ENCODE data around the gene TEX2.
"Not testable (repeated sequence)": the region's sequence is repeated elsewhere in the genome, so short reads cannot be mapped to it uniquely, and the experiment has no call there.

Gene TEX2

DNA sequence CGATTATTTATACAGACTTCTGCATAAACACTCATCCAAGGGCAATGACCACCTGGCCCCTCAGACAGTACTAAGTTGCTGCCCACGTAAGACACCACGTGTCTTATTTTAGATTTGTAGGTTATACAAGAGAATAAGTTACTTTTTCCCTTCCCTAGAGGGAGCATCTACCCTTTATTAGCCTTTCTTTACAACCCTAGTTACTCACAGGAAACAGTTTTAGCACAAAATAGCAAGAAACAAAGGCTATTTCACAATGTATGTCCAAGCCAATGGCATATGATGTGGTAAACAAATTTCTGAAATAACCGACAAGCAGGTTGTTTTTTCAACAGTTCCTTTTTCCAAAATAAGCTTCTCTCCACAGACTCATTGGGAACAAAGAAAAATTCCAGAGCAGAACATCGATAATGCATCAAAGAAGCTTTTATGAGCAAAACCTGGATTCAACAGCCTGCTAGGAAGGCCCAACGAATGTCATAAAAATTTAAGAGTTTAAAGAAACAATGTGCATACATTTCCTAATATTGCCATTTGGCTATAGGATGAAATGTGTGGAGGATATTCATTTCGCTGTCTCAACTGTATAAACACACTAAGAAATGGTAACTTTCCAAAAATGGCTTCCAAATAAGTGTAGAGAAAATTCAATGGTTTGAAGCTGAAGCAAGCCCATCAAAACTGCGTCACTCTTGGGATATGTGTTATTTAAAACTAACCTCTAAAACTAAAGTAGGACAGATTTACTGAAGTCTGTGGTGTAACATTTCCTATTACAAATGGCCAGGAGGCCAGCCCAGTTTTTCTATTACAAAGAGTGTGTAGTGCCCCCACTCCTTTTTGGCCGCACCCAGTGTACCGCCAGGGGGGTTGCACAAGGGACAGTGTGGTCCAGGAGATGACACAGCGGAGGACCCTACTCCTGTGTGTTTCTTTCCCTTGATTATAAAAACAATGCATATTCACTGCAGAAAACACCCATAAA, 82.7 kb downstream of the TEX2 start:
- no peak for DNase-seq (ENCODE audit: low read depth)

DNA sequence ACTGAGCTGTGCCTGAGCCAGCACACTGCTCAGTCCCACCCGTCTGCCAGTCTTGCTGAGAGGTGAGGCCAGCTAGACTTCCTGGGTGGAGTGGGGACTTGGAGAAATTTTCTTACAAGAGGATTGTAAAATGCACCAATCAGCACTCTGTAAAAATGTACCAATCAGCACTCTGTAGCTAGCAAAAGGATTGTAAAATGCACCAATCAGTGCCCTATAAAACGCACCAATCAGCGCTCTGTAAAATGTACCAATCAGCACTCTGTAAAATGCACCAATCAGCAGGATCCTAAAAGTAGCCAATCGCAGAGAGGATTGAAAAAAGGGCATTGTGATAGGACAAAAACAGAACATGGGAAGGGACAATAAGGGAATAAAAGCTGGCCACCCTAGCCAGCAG, 84.0 kb downstream of the TEX2 start:
- not testable (repeated sequence) for DNase-seq (ENCODE audit: low read depth)

DNA sequence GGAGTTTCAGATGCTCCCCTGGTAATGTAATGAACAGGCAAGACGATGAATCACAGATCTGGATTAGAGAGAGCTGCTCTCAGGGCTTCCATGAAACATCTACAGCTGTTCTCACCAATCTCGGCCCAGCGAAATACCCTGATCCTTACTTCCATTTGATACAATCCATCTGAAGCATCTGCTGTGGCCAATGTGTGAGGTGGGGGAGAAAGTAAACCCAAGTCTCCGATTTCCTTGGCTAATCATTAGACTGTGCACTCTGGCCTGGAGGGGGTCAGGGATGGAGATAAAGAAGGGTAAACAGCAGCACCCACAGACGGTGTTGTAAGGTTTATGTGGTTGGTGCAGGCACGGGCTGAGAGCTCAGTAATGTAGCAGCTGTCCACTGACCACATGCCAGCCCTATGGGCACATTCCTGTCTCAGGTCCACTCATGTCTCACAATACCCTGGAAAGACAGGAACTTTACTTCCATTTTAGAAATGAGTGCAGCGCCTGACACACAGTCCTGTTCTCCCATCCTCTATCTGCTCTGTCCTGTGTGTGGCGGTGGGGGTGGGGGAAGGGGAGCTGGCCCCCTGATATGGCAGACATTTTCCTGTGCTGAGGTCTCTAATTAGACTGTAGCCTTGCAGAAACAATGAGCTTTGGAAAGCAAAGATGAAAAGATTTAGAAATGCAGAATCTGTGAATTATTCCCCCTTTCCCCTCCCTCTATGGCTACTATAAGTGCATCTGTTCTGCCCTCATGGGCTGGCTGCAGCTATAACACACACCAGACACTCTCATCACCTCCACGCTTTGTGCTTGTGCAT, 84.8 kb downstream of the TEX2 start:
- DNase-seq (ENCODE audit: low read depth): no peak

DNA sequence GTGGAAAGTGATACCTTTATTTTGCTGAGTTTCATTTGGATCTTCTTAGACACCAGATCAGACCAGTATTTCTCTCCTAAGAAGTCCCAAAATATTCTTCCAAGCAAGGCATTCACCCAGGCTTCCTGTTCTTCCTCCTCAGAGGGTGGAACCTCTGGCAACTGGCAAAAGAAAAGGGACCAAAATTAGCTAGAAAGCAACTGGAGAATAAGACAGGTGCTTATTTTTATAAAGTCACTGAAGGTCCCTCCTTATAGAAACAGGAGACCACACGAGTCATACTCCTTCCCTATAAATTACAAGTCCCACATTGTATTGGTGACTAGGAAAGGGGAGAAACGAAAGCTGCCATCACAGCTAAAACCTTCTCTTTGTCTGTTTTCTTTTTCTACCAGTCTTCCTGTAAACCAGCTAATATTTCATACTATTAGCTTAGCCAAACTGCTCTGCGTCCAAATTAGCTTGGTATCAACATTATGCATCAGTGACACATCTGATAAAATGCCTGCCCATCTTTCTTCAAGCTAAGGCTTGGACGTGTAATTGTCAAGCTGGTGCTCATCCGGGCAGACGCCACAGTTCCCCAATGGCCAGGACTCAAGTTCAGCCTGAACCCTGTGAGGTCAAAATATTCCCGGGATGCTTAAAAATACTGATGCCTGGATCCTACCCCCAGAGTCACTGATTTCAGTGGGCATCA, 85.6 kb downstream of the TEX2 start:
- no peak for DNase-seq (ENCODE audit: low read depth)

DNA sequence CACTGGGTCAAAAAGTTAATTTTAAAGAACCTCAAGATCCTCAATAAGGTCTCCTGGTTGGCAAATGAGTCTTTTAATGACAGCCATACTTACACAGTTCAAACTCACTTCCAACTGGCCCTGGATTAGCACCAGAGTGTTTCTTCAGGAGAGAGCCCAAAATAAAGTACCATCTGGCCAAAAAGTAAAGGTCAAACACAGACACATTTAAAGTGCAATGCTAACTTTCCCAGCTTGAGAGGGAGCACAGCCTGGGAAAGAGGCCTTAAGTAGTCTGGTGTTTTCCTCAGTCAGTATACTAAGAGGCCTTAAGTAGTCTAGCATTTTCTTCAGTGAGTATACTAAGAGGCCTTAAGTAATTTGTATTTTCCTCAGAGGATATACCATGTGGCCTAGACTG, 86.5 kb downstream of the TEX2 start:
- no peak for DNase-seq (ENCODE audit: low read depth)

DNA sequence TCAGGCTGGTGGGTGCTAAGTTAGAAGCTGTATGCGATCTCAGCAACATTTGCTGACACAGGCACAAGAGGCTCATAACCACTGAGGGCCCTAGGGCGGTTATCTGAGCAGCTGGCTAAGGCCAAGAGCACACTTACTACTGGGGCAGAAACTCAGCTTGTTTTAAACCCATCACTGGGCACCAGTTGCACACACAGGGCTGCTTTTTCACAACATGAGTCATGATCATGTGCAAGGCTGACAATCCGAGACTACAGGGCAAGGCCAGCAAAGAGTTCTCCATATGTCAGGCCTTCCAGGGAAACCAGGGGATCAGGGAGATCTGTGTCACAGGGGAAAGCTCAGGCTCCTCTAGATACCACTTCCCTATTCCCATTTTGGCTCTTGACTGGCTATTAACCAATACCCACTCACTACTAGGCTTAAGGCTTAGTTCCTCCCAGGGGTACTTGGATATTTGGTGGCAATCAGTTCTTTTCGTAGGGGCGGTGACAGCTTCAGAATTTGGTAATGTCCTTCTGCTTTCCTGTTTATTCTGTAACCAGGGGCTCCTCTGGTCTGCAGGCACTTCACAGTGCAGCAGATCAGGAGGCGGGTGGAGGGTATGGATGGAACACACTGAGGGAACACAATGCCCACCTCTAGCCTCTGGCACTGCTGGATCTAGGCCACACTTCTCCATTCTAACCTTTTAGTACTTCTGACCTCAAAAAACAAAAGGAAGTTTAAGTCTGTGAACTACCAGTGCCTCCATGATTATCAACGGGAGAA, 88.2 kb downstream of the TEX2 start:
- DNase-seq (ENCODE audit: low read depth): no peak

DNA sequence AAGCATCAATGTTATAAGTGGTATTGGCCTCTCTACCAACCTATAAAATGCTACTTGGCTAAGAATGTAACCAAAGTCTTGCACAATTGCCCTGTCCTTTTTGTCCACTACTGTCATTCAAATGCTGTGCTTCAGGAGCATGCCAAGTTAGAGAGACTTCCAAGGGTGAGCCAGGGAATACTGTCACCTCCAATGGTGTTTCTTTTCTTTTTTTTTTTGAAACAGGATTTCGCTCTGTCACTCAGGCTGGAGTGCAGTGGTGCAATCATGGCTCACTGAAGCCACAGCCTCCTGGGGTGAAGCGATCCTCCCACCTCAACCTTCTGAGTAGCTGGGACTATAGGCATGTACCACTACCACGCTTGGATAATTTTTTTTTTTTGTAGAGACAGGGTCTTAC, 89.4 kb downstream of the TEX2 start:
- no peak for DNase-seq (ENCODE audit: low read depth)

DNA sequence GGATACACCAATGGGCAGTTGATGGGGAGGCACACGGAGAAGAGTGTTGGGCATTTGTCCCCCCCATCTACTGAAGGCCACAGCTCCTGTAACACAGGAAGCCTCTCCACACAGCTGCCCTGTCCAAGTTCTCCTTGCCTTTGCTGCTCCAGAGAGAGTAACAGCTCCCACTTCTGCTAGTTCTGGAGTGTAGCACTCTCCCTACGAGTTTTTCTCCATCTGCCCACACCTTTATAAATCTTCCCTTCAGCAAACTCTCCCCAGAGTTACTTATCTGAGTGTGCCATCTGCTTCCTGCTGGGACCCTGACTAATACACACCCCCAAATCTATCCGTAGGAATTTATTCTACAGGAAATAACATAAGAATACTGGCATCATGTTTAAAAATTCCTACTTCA, 90.5 kb downstream of the TEX2 start:
- no peak for DNase-seq (ENCODE audit: low read depth)

DNA sequence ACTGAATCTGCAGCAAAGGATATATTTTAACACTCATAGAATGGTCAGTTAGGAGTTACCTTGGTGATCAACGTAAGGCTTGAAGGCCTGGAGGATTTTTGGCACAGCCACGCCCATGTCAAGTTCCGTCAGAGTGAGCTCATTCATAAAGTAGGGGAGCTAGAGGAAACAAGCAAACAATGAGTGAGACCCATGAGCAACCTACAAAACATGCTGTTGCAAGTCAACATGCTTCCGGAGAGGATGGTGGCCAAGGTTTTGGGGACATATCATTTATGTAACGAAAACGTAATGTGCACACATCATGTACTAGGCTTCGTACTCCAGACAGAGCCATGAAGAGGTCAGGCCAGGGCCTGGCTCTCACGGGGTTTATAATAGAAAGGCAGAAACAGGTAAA, 92.0 kb downstream of the TEX2 start:
- no peak for DNase-seq (ENCODE audit: low read depth)

DNA sequence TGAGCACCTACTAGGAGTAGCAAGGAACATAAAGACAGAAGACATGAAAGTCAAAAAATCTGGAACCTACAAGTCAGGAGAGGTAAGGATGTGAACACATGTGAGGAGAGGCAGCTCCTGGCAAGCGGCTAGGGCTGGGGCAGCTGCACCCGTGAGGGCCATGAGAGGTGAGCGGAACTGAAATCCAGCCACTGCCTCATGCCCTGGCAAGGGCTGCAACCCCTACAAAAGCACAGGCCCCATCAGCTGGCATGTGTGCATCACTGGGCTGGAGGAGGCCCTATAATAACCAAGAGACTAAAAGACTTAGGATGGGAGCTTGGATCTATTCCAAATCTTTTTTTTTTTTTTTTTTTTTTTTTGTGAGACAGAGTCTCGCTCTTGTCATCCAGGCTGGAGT, 92.8 kb downstream of the TEX2 start:
- no peak for DNase-seq (ENCODE audit: low read depth)

DNA sequence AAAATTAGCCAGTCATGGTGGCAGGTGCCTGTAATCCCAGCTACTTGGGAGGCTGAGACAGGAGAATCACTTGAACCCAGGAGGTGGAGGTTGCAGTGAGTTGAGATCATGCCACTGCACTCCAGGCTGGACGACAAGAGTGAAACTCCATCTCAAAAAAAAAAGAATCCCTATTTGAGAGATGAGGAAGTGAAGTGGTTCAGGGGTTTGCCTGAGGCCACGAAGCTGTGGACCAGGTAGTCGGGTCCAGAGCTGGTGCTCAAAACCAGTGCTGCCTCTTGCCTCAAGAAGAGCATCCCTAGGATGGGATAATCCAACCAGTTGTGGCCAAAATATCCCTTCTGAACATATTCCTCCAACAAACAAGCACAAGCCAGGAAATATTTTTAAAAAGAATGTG, 95.4 kb downstream of the TEX2 start:
- DNase-seq (ENCODE audit: low read depth): not testable (repeated sequence)

DNA sequence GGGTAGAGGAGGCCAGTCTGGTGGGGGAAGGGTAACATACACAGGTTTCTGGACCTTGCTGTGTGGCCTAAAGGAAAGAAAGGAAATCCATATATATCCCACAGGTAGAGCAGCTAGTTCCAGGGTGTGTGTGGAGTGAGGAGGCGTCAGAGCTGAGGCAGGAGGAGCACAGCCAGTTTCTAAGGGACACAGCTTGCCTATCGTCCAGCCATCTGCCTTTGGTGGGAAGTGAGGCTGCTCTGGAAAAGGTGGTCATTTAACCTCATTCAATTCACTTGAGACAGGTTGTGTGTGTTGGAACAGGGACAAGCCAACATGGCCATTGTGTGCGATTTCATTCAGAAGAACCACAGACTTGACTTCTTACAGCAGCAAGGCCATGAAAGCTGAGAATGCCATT, 96.2 kb downstream of the TEX2 start:
- no peak for DNase-seq (ENCODE audit: low read depth)

DNA sequence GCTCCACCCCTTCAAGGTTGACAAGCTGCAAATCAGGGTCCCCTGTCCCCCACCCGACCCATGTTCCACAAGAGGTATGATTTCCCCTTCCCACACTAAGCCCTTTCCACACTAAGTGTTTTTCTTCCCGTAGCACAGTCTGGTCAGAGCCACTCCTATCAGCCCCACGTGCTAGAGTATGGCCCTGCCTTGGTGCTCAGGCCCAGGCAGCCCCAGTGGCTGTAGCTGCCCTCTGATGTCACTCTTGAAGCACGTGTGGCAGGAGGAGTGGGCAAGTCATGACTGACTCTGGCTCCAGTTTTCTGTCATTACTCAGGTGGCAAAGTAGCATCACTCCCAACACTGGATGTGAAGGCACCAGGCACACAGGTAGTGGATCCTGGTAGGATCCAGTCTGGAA, 97.7 kb downstream of the TEX2 start:
- DNase-seq (ENCODE audit: low read depth): no peak

DNA sequence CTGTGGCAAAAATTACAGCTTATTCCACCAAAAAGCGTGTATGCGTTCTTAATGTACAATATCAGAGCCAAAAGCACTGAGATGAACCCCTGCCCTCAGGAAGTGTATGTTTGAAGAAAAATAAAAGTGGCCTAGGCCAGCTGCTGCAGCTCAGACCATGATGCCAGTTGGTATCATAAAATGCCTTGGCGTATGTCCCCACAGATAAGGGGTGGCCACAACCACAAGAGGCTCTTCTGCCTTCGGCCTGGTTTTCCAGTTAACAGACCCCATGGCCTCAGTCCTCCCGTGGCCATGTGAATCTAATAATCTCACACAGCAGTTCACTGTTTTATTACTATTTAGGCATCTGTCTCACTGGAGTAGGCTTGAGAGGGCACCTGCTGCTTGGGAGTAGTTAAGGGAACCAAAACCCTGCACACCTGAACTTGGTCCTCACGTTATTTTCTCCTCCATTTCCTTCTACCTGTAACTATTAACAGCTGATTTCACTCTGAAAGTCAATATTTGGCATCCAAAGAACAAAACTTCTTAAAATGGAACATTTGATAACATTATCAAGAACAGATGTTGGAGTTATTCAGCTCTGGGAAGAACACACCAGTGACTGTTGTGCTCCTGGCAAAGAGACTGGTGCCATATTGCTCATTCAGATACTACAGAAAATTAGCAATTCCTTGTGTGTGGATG, 98.3 kb downstream of the TEX2 start:
- DNase-seq (ENCODE audit: low read depth): no peak

DNA sequence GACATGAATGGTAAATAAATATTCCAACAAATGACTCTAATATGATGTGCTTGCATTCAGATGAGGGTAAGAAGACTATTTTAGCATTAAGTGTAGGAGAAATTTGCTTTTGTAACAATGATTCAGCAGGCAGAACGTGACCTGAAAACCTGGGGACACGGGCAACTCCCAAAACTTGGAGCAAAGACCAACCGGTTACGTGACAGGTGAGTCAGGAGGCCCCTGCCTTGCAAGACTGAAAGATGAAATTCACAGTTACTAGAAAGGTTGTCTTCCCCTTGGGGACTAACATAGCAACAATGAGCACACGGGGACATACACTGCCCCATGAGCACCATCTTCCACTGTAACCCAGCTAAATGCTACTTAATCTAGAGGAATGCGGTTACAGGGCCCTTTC, 99.6 kb downstream of the TEX2 start:
- no peak for DNase-seq (ENCODE audit: low read depth)

DNA sequence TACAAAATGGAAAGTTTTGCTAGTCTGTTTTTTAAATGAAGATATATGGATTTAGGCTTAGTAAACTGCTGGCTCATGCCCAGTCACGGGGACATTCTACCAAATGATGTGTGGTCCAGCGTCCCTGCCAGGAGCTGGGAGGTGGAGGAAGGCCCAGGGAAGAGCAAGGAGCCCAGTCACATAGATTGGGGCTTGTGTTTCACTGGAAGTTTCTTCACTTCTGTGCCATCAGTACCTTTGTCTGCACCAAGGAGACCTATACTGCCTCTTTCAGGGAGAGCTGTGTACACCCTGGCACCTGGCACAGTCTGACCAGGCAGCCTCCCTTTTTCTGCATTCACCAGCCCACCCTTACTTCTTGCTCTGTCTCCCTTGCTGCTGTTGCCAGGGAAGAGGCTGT, 100.5 kb downstream of the TEX2 start:
- no peak for DNase-seq (ENCODE audit: low read depth)

DNA sequence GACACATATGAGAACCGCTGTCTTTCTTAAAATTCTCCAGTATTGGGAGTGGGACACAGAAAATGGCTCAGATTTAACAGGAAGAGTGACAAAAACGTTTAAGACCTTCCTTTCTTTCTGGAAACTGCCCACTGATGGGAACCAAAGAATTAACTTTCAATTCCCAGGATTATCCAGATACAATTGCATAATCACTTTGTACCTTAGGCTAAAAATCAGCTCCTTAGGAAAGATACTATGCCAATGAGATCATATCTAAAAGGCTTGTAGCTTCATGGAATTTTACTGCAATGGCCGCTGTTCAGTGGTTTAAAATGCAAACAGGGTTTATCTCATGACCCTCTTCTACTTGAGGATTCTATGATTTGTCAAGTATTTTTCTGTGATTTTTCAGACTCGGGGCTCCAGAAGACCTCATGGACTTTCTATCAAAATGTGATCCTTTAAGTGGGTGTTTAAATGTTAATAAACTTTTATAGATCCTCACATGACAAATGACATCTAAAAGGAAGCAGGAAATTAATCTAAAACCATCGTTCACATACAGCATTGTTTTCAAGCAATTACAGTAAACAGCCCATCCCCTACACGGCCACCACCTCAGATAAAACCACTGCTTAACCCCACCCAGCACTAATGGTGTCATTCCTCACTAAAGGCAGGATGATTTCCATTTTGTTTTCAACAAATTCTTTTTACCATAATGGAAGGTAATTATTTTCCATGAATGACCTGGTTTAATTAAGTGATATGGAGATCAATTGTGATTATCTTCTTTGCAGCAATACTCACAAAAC, 101.5 kb downstream of the TEX2 start:
- DNase-seq (ENCODE audit: low read depth): no peak

DNA sequence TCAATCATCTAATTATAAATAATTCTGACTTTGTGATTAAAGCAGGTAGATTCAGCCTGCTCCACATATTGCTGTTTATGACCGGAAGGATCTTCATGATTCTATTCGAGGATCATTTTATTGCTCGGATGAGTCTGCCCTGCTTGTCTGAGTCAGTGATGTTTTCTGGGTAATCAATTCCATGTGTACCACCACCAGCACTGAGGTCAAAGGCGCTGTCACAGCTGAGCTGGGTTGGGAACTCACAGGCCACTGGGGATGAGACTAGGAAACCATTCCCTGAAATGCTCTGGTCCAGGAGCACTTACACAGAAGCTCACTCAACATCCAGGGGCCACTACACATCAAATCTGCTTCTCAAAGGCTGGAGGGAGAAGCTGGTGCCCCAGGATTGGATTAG, 102.7 kb downstream of the TEX2 start:
- DNase-seq (ENCODE audit: low read depth): no peak

DNA sequence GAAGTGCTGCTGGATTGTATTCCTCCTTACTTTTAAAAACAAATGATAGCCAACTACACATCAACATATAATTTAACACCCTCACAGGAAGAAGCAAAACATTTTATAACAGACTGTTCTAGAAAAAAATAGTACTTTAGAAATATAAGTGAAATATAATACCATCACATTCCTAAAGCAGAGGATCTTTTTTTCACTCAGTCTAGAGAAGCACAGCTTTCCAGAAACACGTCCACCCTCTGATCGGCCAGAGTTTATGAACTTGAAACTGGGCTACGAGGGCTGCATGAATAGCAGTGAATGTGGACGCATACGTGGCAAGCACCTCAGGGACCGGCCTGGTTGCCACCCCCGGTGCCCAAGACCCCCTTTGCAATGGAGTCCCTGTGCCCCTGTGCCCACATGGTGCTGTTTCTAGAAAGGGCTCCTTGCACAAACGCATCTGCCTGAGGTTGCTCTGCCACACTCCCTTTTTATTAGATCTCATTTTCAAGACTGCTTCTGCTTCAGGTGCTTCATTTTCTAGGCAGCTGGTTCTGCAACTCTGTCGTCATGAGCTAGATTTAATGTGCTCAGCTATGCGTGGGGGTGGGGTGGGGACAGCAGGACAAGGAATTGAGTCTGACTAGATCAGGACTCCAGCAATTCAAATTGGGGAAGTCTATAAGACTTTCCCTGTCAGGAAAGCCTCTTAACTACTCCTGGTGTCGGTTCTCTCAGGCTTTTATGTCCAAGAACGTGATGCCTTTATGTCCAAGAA, 104.0 kb downstream of the TEX2 start:
- no peak for DNase-seq (ENCODE audit: low read depth)

DNA sequence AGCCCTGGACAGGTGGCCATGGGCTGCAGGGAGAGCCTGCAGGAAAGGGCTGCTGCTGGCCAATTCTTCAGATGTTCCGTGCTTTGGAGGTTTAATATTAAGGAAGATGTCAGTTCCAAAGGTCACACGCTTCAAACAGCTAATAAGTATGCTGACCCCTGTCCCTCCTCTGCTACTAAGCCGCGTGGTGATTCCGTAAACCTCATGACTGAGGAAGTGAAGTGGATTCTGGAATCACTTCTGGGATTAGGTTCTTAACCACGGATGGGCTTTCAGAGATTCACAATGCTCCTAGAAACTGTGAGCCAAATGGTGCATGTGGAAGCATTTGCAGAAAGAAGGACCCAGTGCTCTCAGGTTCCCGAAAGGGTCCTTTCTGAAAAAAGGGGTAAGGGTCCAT, 104.7 kb downstream of the TEX2 start:
- DNase-seq (ENCODE audit: low read depth): no peak
